Lung (tissue), 12 donors: ENCODE measurements around the gene RRP15. TPM values are rescaled to one million over a fixed set of nuclear protein-coding genes. Genes with fewer than 3 reads are reported as not detected.
A peak's percentile ranks its signal among the peaks of the same experiment; 100 is the strongest.

Experiments used
- ATAC-seq: fragments of 200-7000 bp; cut with Tn5 transposase; one replicate; pipeline ENCODE4 v1.9.1; 2020; ENCODE audit warnings: moderate number of reproducible peaks; ENCODE audit not compliant: insufficient read depth, low FRiP score
- DNase-seq, 3 donors: peaks; one replicate each; pipeline ENCODE4 v3.0.0-alpha.2; 2013 to 2017
- H3K27ac ChIP-seq, 2 donors: one replicate each; pipeline ENCODE4 v1.5.1; 2013; ENCODE audit warnings: mild to moderate bottlenecking in 2 of 2, moderate library complexity in 2 of 2, control low read depth in 1 of 2, inconsistent platforms in 1 of 2, low read depth in 1 of 2, low read length in 1 of 2
- H3K27me3 ChIP-seq, 3 donors: one replicate each; pipeline ENCODE4 v1.5.1; 2013; ENCODE audit warnings: low read length in 2 of 3; ENCODE audit not compliant: control insufficient read depth in 3 of 3, insufficient read depth in 3 of 3
- H3K36me3 ChIP-seq, 4 donors: one replicate each; pipeline ENCODE4 v1.5.1; 2013; ENCODE audit warnings: low read length in 4 of 4, mild to moderate bottlenecking in 1 of 4, moderate library complexity in 1 of 4; ENCODE audit not compliant: control insufficient read depth in 4 of 4, insufficient read depth in 4 of 4
- H3K4me1 ChIP-seq, 5 donors: one replicate each; pipeline ENCODE4 v1.5.1; 2013; ENCODE audit warnings: low read length in 5 of 5, mild to moderate bottlenecking in 2 of 5, moderate library complexity in 1 of 5; ENCODE audit not compliant: control insufficient read depth in 5 of 5, insufficient read depth in 5 of 5
- H3K4me3 ChIP-seq: one replicate; pipeline ENCODE4 v1.5.1; 2013; ENCODE audit warnings: mild to moderate bottlenecking, control low read depth, moderate library complexity
- H3K9ac ChIP-seq, 2 donors: one replicate each; pipeline ENCODE4 v1.5.1; 2013; ENCODE audit warnings: low read length in 2 of 2, control low read depth in 1 of 2; ENCODE audit not compliant: insufficient read depth in 1 of 2
- H3K9me3 ChIP-seq, 4 donors: one replicate each; pipeline ENCODE4 v1.5.1; 2013; ENCODE audit warnings: low read length in 3 of 4, mild to moderate bottlenecking in 1 of 4, moderate library complexity in 1 of 4; ENCODE audit not compliant: control insufficient read depth in 4 of 4, insufficient read depth in 3 of 4
- CTCF ChIP-seq: IDR thresholded peaks from 2 replicates; pipeline ENCODE4 v1.5.1; 2012; ENCODE audit warnings: mild to moderate bottlenecking; ENCODE audit errors: control extremely low read depth, extremely low read depth
- WGBS, 2 donors: extraction: QIAGEN DNeasy Blood & Tissue Kit; methylation state at CpG; one replicate each; pipeline ENCODE4 v1.1.7; 2013; 5-methylcytosine and 5-hydroxymethylcytosine counted together
- polyA plus RNA-seq, 2 donors: library from polyadenylated mRNA; stranded (reverse); fragments of 200-250 nt; gene quantifications; one replicate each; pipeline ENCODE4 v1.2.1, GENCODE V29; 2013
- total RNA-seq, 2 donors: library from RNA; depleted of rRNA in 1 of 2; stranded (reverse); fragments of >200 nt in 1 of 2; gene quantifications; one replicate each; pipeline ENCODE4 v1.2.1, GENCODE V29; 2014 to 2021
- donor health status: control.
- donor health status: control.
- donor health status: Bipolar disorder and iron deficiency.
- donor health status: healthy.
- donor health status: DM: yes; HTN: yes; CAD: no.

RRP15 gene
- total and polyA plus RNA-seq, 4 donors, result 3.5 to 17.1 (median 8.2) TPM

GRCh38 chr1:218305472-218306064 is 20.5 kb downstream of the RRP15 start:
- peaks cover 0 to 11% (median 5%) of the 10 kb centered on the region in 4 donors for H3K36me3 ChIP-seq
- no peak for TF ChIP-seq CTCF
- H3K27ac ChIP-seq, result peak overlapping the region in 1 of 2 donors; percentile 40
- WGBS, 2 donors, result 92 to 93% methylated on average over 6 of the region's 6 CpGs
- no peak overlapping the region for H3K9ac ChIP-seq
- no peak for ATAC-seq
- H3K4me1 ChIP-seq, result peaks cover 3 to 13% (median 4%) of the 10 kb centered on the region in 5 donors
- H3K4me3 ChIP-seq, result no peak overlapping the region
- H3K27me3 ChIP-seq, result no peaks in the 10 kb centered on the region
- no peak for DNase-seq
- peaks cover 0 to 2% (median 0%) of the 10 kb centered on the region in 4 donors for H3K9me3 ChIP-seq

- Histone ChIP-seq H3K27me3 (no peaks in the 10 kb centered on the region), H3K9ac (no peak overlapping the region), H3K36me3 (peaks cover 0 to 9% (median 3%) of the 10 kb centered on the region in 4 donors), H3K4me1 (no peaks in the 10 kb centered on the region), H3K9me3 (no peaks in the 10 kb centered on the region), H3K27ac (no peak overlapping the region), H3K4me3 (no peak overlapping the region)
- TF ChIP-seq CTCF, result no peak
- DNase-seq, result no peak
- WGBS, 2 donors, result 95 to 98% methylated on average over 2 of the region's 2 CpGs
- no peak for ATAC-seq
Observed at GRCh38 chr1:218312509-218312908, 27.4 kb downstream of the RRP15 start.

- no peak for ATAC-seq
- Histone ChIP-seq H3K27me3 (no peaks in the 10 kb centered on the region), H3K9ac (no peak overlapping the region), H3K36me3 (peaks cover 0 to 6% (median 3%) of the 10 kb centered on the region in 4 donors), H3K4me1 (no peaks in the 10 kb centered on the region), H3K9me3 (no peaks in the 10 kb centered on the region), H3K27ac (no peak overlapping the region), H3K4me3 (no peak overlapping the region)
- no peak for DNase-seq
- no peak for TF ChIP-seq CTCF
- 94 to 96% methylated on average over 3 of the region's 3 CpGs for WGBS, 2 donors
Observed at GRCh38 chr1:218314316-218314715, 29.2 kb downstream of the RRP15 start.

GRCh38 chr1:218315638-218316037 is 30.5 kb downstream of the RRP15 start:
- WGBS, 2 donors, result 86 to 94% methylated on average over 4 of the region's 4 CpGs
- Histone ChIP-seq H3K4me1 (no peaks in the 10 kb centered on the region), H3K27me3 (no peaks in the 10 kb centered on the region), H3K9me3 (no peaks in the 10 kb centered on the region), H3K9ac (no peak overlapping the region), H3K4me3 (no peak overlapping the region), H3K27ac (no peak overlapping the region), H3K36me3 (peaks cover 0 to 6% (median 2%) of the 10 kb centered on the region in 4 donors)
- no peak for DNase-seq
- no peak for TF ChIP-seq CTCF
- ATAC-seq, result no peak
